ENCODE results near the gene DNAJC11. TPM values are rescaled to one million over a fixed set of nuclear protein-coding genes. Genes with fewer than 3 reads are reported as not detected.

DNAJC11 gene
- total RNA-seq, 1 experiment from 2014 or later, result 102 TPM

GRCh38 chr1:6635910-6636760 lies 65.5 kb downstream of the DNAJC11 start:
- no peaks in the 10 kb centered on the region for H3K27me3 Mint-ChIP-seq (ENCODE audit: low read depth)
- ATAC-seq (no peak), DNase-seq (ENCODE audit: low spot score) (no peak)
- no peak for TF ChIP-seq GRHL2 (CRISPR knock-in tag; IDR thresholded peaks at IDR 0.05; ENCODE audit: insufficient replicate concordance, severe bottlenecking)
- TF ChIP-seq NFYB (CRISPR knock-in tag; conservative IDR thresholded peaks at IDR 0.05; ENCODE audit: low read depth), result no peak
- TF ChIP-seq SMAD3 (CRISPR knock-in tag; IDR thresholded peaks at IDR 0.05; ENCODE audit: borderline replicate concordance), result no peak
- no peak for TF ChIP-seq TEAD4 (CRISPR knock-in tag; IDR thresholded peaks at IDR 0.05)
- TF ChIP-seq RORB (CRISPR knock-in tag; IDR thresholded peaks at IDR 0.05), result no peak
- no peaks in the 10 kb centered on the region for H3K9me3 Mint-ChIP-seq
- no peaks in the 10 kb centered on the region for H3K4me1 Mint-ChIP-seq
- CTCF ChIA-PET, result interaction anchor here (0.6 to 2.9 kb wide), 6 partner anchors 11 to 152 kb away, joined by 3 to 15 read pairs (median 6); partner anchors contain the start of gene THAP3
- no peak overlapping the region for H3K4me3 Mint-ChIP-seq
- no peak overlapping the region for H3K27ac Mint-ChIP-seq
- peaks cover 65% of the 10 kb centered on the region for H3K36me3 Mint-ChIP-seq
- POLR2A ChIA-PET, result no interaction called here

- no peaks in the 10 kb centered on the region for H3K9me3 Mint-ChIP-seq
- TF ChIP-seq TEAD1 (CRISPR knock-in tag; IDR thresholded peaks at IDR 0.05) (no peak), ZNF532 (CRISPR knock-in tag; IDR thresholded peaks at IDR 0.05; ENCODE audit: borderline replicate concordance) (no peak), PRRX2 (CRISPR knock-in tag; IDR thresholded peaks at IDR 0.05) (no peak), ATF2 (CRISPR knock-in tag; IDR thresholded peaks at IDR 0.05; ENCODE audit: borderline replicate concordance, low read depth) (no peak), RELA (CRISPR knock-in tag; IDR thresholded peaks at IDR 0.05; ENCODE audit: borderline replicate concordance) (no peak), ARID4B (CRISPR knock-in tag; IDR thresholded peaks at IDR 0.05; ENCODE audit: borderline replicate concordance) (no peak), USF1 (CRISPR knock-in tag; IDR thresholded peaks at IDR 0.05) (no peak), HMGXB4 (CRISPR knock-in tag; IDR thresholded peaks at IDR 0.05) (no peak), IRF1 (CRISPR knock-in tag; IDR thresholded peaks at IDR 0.05) (no peak), FOXP1 (CRISPR knock-in tag; IDR thresholded peaks at IDR 0.05; ENCODE audit: borderline replicate concordance) (no peak), MAX (CRISPR knock-in tag; IDR thresholded peaks at IDR 0.05) (no peak)
Measured at GRCh38 chr1:6635161-6635909, 66.3 kb downstream of the DNAJC11 start.

More at GRCh38 chr1:6635161-6635909, 66.3 kb downstream of the DNAJC11 start:
- no peak for ATAC-seq
- POLR2A ChIA-PET, result interaction anchor here (0.9 to 1.1 kb wide), 2 partner anchors 10 to 33 kb away, joined by 3 read pairs; partner anchors contain the start of gene KLHL21
- Mint-ChIP-seq H3K4me1 (no peaks in the 10 kb centered on the region), H3K4me3 (no peak overlapping the region), H3K27me3 (ENCODE audit: low read depth) (no peaks in the 10 kb centered on the region), H3K27ac (no peak overlapping the region), H3K36me3 (peaks cover 58% of the 10 kb centered on the region)
- no peak for DNase-seq (ENCODE audit: low spot score)
- CTCF ChIA-PET, result interaction anchor here (0.6 to 2.9 kb wide), 19 partner anchors 9 to 395 kb away, joined by 3 to 15 read pairs (median 4); partner anchors contain the start of genes NOL9, TAS1R1, THAP3 and ZBTB48

All from WTC11 (cell line).